GM18519 (cell line): ENCODE measurements around the gene ETF1.

Source experiments
- ATAC-seq: cut with Tn5 transposase; IDR thresholded peaks from one replicate; pipeline ENCODE4 v1.9.1; 2021; ENCODE audit warnings: mild to moderate bottlenecking, moderate library complexity; ENCODE audit not compliant: unreplicated experiment, low FRiP score

Gene ETF1

GRCh38 chr5:138465261-138466124 lies 77.5 kb downstream of the ETF1 start, which contains the start of gene EGR1:
TSS of gene EGR1 (plus strand) at chr5:138465479. CDS start at chr5:138465762, 283 bp downstream.
- peak; percentile 39 for ATAC-seq

- ATAC-seq = peak; percentile 58
These were observed 78.4 kb downstream of the ETF1 start for GRCh38 chr5:138464388-138465260.

- peak; percentile 45 for ATAC-seq
These were observed 79.0 kb downstream of the ETF1 start for GRCh38 chr5:138464008-138464387.

- no peak for ATAC-seq
These were observed 79.5 kb downstream of the ETF1 start for GRCh38 chr5:138463419-138464007.

- ATAC-seq = no peak
These were observed 81.5 kb downstream of the ETF1 start for GRCh38 chr5:138461343-138462125.

GRCh38 chr5:138460032-138460693 lies 82.9 kb downstream of the ETF1 start:
- no peak for ATAC-seq

- ATAC-seq = no peak
These were observed 83.6 kb downstream of the ETF1 start for GRCh38 chr5:138459311-138459933.

GRCh38 chr5:138458856-138459255 lies 84.2 kb downstream of the ETF1 start:
- ATAC-seq = no peak

- ATAC-seq = no peak
These were observed 84.7 kb downstream of the ETF1 start for GRCh38 chr5:138458384-138458783.

GRCh38 chr5:138457531-138458275 lies 85.3 kb downstream of the ETF1 start:
- no peak for ATAC-seq
